ENCODE results near the gene MANEAL.
A peak's percentile ranks its signal among the peaks of the same experiment; 100 is the strongest.

MANEAL gene

DNA sequence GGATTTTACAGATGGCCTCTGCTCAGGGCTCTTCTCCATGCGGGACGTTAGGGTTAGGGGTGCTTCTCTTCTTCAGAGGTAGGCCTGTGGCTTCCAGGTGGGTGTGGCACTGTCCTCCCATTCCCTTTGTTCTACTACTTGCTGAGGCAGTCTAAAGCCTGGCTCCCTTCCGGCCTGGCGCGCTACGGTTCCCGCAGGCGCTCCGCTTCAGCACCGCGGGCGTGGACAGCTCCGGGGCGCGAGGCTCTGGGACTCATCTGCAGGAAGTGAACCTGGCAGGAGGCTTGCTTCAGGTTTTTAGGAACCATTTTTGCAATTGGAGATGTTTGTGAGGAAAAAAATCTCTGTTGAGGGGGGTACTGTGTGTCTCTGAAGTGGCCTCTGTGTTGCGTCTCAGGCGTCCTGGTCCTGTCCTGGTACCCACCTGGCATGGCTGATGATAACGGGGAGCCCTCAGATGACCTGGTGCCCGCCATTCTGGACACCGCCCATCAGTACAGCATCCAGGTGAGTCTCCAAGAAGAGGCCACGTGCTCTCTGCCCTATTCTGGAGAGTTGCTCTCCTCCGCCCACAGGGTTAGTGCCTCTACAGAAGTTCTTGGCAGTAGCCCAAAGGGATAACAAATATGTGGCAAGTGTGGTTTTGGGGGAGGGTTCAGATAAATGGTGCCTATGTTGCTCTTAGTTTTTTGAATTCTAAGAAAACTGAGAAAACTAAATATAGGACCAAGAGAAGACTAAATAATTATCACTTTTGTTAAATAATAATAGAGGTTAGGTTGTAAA lies 1.9 kb downstream of the MANEAL start:
- Histone ChIP-seq H3K4me3 (ENCODE audit: low read length) (no peak overlapping the region), H3K36me3 (ENCODE audit: control insufficient read depth, insufficient read depth, low read length) (no peaks in the 10 kb centered on the region), H3K27me3 (ENCODE audit: control insufficient read depth, insufficient read depth, low read length) (no peaks in the 10 kb centered on the region), H3K4me1 (ENCODE audit: control insufficient read depth, insufficient read depth, low read length) (no peaks in the 10 kb centered on the region), H3K27ac (ENCODE audit: low read depth, low read length) (no peak overlapping the region), H3K9ac (ENCODE audit: low read length) (no peak overlapping the region)

DNA sequence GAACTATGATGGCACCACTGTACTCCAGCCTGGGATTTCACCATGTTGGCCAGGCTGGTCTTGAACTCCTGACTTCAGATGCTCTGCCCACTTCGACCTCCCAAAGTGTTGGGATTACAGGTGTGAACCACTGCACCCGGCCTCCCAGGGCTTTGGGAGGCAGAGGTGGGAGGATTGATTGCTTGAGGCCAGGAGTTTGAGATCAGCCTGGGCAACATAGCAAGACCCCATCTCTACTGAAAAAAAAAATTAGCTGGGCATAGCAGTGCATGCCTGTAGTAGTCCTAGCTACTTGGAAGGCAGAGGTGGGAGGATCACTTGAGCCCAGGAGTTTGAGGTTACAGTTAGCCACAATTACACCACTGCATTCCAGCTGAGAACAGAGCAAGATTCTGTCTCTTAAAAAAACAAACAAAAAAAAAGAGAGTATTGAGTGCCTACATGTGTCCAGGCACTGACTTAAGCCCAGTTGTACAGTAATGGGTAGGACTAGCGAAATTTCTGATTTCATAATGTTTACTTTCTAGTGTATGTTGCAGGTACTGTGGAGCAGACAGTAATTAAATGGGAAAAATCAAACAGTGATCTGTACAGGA lies 4.2 kb downstream of the MANEAL start:
- H3K27me3 ChIP-seq (ENCODE audit: control insufficient read depth, insufficient read depth, low read length): no peaks in the 10 kb centered on the region
- H3K4me3 ChIP-seq (ENCODE audit: low read length): no peak overlapping the region
- H3K27ac ChIP-seq (ENCODE audit: low read depth, low read length): no peak overlapping the region
- no peak overlapping the region for H3K9ac ChIP-seq (ENCODE audit: low read length)
- H3K36me3 ChIP-seq (ENCODE audit: control insufficient read depth, insufficient read depth, low read length): no peaks in the 10 kb centered on the region
- no peaks in the 10 kb centered on the region for H3K4me1 ChIP-seq (ENCODE audit: control insufficient read depth, insufficient read depth, low read length)

DNA sequence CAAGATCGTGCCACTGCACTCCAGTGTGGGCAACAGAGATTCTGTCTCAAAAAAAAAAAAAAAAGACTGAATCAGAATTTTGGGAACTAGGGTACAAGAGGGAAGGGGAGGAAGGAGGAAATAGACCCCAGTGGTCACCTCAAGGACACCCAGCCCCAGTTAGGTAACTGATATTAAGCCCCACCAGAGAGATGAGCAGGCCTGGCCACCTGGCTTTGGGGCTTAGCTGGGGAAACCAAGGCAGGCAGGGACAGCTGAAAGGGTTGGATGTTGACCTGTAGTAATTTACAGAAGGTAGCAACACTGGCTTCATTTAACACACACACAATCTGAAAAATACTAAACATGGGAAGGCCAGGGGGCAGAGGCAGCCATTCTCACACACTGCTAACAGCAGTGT lies 8.8 kb downstream of the MANEAL start:
- Histone ChIP-seq H3K9ac (ENCODE audit: low read length) (no peak overlapping the region), H3K27me3 (ENCODE audit: control insufficient read depth, insufficient read depth, low read length) (no peaks in the 10 kb centered on the region), H3K4me3 (ENCODE audit: low read length) (no peak overlapping the region), H3K36me3 (ENCODE audit: control insufficient read depth, insufficient read depth, low read length) (peaks cover 27% of the 10 kb centered on the region), H3K27ac (ENCODE audit: low read depth, low read length) (no peak overlapping the region), H3K4me1 (ENCODE audit: control insufficient read depth, insufficient read depth, low read length) (peaks cover 4% of the 10 kb centered on the region)

DNA sequence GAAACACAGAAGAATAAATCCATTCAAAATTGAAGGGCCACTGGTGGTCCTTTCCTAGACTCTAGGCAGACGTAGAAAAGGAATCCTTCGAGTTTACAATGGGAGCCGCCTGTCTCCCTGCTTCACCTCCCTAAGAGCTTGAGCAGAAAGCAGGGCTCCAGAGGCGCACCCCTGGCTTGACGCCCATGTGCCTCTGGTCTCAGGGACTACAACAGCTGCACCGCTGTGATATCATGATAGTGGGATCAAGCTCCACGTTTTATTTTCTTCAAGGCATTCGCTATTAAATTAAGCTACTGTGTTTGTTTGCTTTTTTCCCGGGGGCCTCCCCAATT lies 13.5 kb downstream of the MANEAL start:
- Histone ChIP-seq H3K4me3 (ENCODE audit: low read length) (peak overlapping the region; percentile 91), H3K27me3 (ENCODE audit: control insufficient read depth, insufficient read depth, low read length) (no peaks in the 10 kb centered on the region), H3K27ac (ENCODE audit: low read depth, low read length) (peak overlapping the region; percentile 90), H3K36me3 (ENCODE audit: control insufficient read depth, insufficient read depth, low read length) (peaks cover 27% of the 10 kb centered on the region), H3K9ac (ENCODE audit: low read length) (peak overlapping the region; percentile 91), H3K4me1 (ENCODE audit: control insufficient read depth, insufficient read depth, low read length) (peaks cover 8% of the 10 kb centered on the region)

DNA sequence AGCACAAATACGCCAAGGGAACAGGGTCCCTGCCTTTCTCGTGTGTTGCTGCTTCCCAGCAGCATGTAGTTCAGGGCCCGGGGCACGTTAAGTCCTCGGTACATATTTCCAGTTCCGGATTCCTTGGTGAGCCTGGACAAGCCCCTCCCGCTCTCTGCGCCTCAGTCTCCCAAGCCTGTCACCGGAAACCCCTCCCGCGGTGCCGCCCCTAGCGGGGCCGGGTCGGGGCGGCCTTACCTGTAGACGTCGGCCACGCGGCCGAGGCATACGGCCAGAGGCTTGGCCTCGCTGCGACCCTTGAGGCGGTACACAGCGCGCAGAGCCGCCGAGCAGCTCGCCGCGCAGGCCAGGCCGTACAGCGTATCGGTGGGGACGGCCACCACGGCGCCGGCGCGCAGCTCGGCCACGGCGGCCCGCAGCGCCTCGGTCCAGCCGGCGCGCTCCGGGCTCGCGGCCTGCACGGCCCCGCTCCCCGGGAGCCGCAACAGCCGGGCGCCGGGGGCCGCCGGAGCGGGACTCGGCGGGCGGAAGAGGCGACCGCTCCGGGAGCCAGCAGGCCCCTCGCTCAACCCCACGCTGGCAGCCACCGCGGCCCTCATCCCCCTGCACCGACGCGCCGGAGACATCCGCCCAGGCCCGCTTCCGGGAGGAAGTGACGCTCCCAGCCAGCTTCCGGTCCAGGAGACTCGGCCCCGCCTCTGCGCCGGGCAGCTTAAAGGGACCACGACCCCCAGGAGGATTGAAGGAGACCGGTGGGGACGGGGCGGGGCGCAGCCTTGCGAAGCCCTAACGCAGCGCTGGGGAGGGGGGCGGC lies 14.1 kb downstream of the MANEAL start, which contains the start of the genes C1orf122 and YRDC:
TSS of gene C1orf122 (plus strand) at position 236 of the 814 bp plus-strand sequence. CDS start 615 bp downstream, outside the sequence.
TSS of gene YRDC (minus strand) at position 654 of the 814 bp plus-strand sequence. CDS start at position 626, 28 bp downstream.
- peak within 1 kb of the TSS; percentile 91 for H3K4me3 ChIP-seq (ENCODE audit: low read length)
- no peaks in the 10 kb centered on the region for H3K27me3 ChIP-seq (ENCODE audit: control insufficient read depth, insufficient read depth, low read length)
- H3K27ac ChIP-seq (ENCODE audit: low read depth, low read length): peak within 1 kb of the TSS; percentile 90
- H3K4me1 ChIP-seq (ENCODE audit: control insufficient read depth, insufficient read depth, low read length): peaks cover 8% of the 10 kb centered on the region
- H3K36me3 ChIP-seq (ENCODE audit: control insufficient read depth, insufficient read depth, low read length): peaks cover 27% of the 10 kb centered on the region
- H3K9ac ChIP-seq (ENCODE audit: low read length): peak within 1 kb of the TSS; percentile 91

DNA sequence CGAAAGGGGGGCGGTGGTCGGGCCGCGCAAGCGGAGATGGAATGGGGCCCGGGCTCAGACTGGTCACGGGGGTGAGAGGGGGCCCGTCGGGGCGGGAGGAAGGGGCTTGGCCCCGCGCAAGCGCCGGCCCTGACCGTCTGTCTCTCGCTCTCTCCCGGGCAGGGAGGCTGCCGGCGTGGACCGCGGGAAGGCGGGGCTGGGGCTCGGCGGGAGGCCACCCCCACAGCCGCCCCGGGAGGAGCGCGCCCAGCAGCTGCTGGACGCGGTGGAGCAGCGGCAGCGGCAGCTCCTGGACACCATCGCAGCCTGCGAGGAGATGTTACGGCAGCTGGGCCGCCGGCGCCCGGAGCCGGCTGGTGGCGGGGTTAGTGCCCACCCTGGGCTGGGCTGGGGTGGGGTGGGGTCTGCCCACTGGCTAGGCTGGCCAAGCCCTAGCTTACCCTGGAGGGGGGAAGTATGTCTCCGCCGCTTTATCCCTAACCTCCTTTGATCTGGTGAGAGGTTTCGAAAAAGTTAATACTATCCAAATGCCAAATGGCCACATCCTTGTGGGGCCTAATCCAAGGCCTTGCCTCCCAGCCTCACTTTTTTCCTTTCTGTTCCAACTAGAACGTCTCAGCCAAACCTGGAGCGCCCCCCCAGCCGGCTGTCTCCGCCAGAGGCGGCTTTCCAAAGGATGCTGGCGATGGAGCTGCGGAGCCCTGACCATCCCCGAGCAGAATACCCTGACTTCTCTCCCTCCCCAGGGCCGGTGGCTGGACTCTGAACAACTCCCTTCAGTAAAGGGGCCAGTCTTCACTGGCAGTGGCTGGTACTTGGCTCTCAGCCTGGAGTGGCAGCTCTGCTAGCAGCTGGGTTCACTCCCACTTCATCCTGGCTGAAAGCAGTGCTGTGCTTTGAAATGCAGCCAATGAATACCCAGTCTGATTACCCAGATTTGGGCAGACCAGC lies 15.0 kb downstream of the MANEAL start:
- Histone ChIP-seq H3K4me3 (ENCODE audit: low read length) (peak overlapping the region; percentile 91), H3K36me3 (ENCODE audit: control insufficient read depth, insufficient read depth, low read length) (peaks cover 23% of the 10 kb centered on the region), H3K27ac (ENCODE audit: low read depth, low read length) (peak overlapping the region; percentile 90), H3K9ac (ENCODE audit: low read length) (peak overlapping the region; percentile 64), H3K4me1 (ENCODE audit: control insufficient read depth, insufficient read depth, low read length) (peaks cover 8% of the 10 kb centered on the region), H3K27me3 (ENCODE audit: control insufficient read depth, insufficient read depth, low read length) (no peaks in the 10 kb centered on the region)

DNA sequence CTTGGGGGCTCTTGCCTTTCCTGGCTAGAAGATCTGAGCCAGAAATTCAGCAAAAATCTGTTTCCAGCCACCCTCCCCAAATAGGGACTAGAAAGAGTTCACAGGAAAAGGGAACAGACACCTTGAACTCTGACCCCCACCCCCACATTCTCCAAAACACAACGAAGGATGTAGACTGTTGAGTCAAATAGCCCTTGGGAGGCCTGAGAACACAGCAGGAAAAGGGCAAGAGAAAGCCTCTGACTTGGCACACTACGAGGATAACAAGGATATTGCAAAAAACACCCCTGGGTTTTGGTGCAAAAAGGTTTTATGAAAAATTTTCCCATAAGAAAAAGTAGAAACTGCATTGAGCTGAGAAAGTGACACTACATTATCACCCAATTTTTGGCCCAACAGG lies 16.3 kb downstream of the MANEAL start:
- Histone ChIP-seq H3K27me3 (ENCODE audit: control insufficient read depth, insufficient read depth, low read length) (no peaks in the 10 kb centered on the region), H3K9ac (ENCODE audit: low read length) (no peak overlapping the region), H3K4me1 (ENCODE audit: control insufficient read depth, insufficient read depth, low read length) (peaks cover 8% of the 10 kb centered on the region), H3K4me3 (ENCODE audit: low read length) (no peak overlapping the region), H3K27ac (ENCODE audit: low read depth, low read length) (no peak overlapping the region), H3K36me3 (ENCODE audit: control insufficient read depth, insufficient read depth, low read length) (peaks cover 13% of the 10 kb centered on the region)

DNA sequence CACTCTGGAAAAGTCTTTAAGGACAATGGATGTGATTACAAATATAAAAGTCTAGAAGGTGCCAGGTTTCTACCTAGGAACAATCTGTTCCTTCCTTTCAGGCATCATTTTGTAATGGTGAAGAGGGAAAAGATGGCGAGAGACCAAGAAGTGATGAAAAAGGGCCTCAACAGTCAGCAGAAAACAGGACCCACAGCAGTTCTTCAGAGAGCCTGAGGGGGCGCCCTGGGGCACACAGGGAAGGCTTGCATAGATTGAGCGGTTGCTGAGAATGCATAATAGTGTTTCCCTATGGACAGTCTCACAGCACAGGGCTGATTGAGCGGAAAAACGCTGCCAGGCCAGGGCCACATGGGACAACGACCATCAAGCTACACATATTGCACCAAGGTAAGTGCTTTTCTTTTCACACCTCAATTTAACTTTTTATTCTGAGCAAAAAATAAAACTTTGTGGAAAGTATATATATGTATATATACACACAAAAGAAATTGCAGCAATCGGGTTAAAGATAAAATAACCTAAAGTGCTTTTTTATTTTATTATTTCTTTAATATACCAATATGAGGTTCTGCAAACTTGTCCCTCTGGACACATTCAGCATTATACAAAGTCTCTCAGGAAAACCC lies 17.5 kb downstream of the MANEAL start:
- no peaks in the 10 kb centered on the region for H3K27me3 ChIP-seq (ENCODE audit: control insufficient read depth, insufficient read depth, low read length)
- H3K9ac ChIP-seq (ENCODE audit: low read length): no peak overlapping the region
- H3K36me3 ChIP-seq (ENCODE audit: control insufficient read depth, insufficient read depth, low read length): peaks cover 12% of the 10 kb centered on the region
- H3K27ac ChIP-seq (ENCODE audit: low read depth, low read length): no peak overlapping the region
- peaks cover 8% of the 10 kb centered on the region for H3K4me1 ChIP-seq (ENCODE audit: control insufficient read depth, insufficient read depth, low read length)
- no peak overlapping the region for H3K4me3 ChIP-seq (ENCODE audit: low read length)

DNA sequence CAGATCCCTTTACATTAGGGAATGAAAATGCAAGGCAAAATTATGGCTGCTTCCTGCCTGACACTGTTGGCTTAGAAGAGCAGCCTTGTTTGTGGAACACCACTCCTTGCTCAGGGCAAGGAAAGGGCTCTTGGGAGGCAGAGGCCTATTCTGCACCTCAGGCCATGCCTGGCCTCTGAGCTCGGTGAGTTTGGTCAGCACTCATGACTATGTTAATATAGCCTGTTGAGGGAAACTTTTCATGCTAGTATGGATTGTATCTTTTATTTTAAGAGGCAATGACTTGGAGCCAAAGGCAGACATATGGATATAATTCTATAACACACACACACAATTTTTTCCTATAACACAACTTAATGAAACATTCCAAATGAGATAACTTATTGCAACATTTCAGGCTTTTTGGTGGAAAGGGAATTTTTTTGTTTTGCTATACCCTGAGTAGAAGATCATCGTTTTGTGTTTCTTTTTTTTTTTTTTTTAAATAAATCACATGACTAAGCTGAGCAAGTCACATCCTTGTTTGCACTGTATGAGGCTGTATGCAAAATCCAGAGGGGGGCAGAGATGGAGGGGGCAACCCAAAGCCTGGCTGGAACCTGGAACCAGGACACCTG lies 20.0 kb downstream of the MANEAL start:
- Histone ChIP-seq H3K27ac (ENCODE audit: low read depth, low read length) (no peak overlapping the region), H3K36me3 (ENCODE audit: control insufficient read depth, insufficient read depth, low read length) (peaks cover 12% of the 10 kb centered on the region), H3K9ac (ENCODE audit: low read length) (no peak overlapping the region), H3K4me1 (ENCODE audit: control insufficient read depth, insufficient read depth, low read length) (peaks cover 7% of the 10 kb centered on the region), H3K27me3 (ENCODE audit: control insufficient read depth, insufficient read depth, low read length) (no peaks in the 10 kb centered on the region), H3K4me3 (ENCODE audit: low read length) (no peak overlapping the region)

DNA sequence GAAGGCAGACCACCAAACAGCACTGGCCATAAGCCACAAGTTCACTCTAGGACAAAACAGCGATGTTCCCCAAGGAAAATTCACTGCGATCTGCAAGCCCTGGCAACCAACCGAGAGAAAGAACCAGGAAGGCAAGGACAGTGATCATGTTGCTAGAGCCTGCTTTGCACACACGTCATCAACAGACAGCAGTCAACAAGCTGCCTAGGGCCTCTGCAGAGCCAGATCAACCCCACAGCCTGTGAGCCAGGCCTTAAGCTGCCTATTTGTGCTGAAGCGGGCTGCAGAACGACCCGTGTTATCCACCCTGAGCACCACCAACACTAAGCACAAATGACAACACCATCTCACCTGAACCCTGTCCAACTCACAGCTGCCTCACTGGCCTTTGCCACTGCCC lies 20.6 kb downstream of the MANEAL start:
- no peak overlapping the region for H3K4me3 ChIP-seq (ENCODE audit: low read length)
- no peak overlapping the region for H3K9ac ChIP-seq (ENCODE audit: low read length)
- no peaks in the 10 kb centered on the region for H3K27me3 ChIP-seq (ENCODE audit: control insufficient read depth, insufficient read depth, low read length)
- no peak overlapping the region for H3K27ac ChIP-seq (ENCODE audit: low read depth, low read length)
- H3K4me1 ChIP-seq (ENCODE audit: control insufficient read depth, insufficient read depth, low read length): peaks cover 4% of the 10 kb centered on the region
- peaks cover 12% of the 10 kb centered on the region for H3K36me3 ChIP-seq (ENCODE audit: control insufficient read depth, insufficient read depth, low read length)

DNA sequence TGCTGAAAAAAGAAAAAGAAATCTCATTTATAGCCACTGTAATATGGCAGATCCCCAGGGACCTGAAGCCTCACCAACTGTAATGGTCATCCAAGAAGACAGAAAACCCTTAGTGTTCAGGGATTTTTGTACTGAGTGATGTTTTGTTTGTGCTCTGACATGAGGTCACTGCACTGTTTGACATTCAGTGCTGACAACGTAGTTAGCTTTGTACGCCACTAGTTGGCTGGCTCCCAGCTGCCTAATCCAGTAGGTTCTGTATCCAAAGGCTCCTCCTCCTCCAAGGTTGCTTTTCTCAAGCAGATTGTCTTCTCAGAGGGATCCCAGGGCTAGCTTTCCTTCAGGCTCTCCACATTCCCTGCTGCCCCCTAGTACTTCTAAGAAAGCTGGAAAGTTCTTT lies 23.8 kb downstream of the MANEAL start:
- peaks cover 25% of the 10 kb centered on the region for H3K36me3 ChIP-seq (ENCODE audit: control insufficient read depth, insufficient read depth, low read length)
- peaks cover 2% of the 10 kb centered on the region for H3K4me1 ChIP-seq (ENCODE audit: control insufficient read depth, insufficient read depth, low read length)
- H3K4me3 ChIP-seq (ENCODE audit: low read length): no peak overlapping the region
- H3K9ac ChIP-seq (ENCODE audit: low read length): no peak overlapping the region
- no peak overlapping the region for H3K27ac ChIP-seq (ENCODE audit: low read depth, low read length)
- H3K27me3 ChIP-seq (ENCODE audit: control insufficient read depth, insufficient read depth, low read length): no peaks in the 10 kb centered on the region

Data from rectal smooth muscle tissue (tissue), 1 donor.